DND-41 (cell line): ENCODE results near the gene CSRP2.

Experiments used
- ATAC-seq: fragments of 200-7000 bp; cut with Tn5 transposase; 3 replicates; pipeline ENCODE4 v1.9.1; 2021; ENCODE audit warnings: low read depth; ENCODE audit not compliant: insufficient read depth
- DNase-seq: peaks from one replicate; pipeline ENCODE4 v3.0.0-alpha.2; 2020
- H2AFZ ChIP-seq: 2 replicates; pipeline ENCODE4 v1.6.0; 2012; ENCODE audit warnings: low read depth, low read length
- H3K27ac ChIP-seq: 2 replicates; pipeline ENCODE4 v1.5.1; 2012; ENCODE audit warnings: low read length, inconsistent platforms
- H3K27me3 ChIP-seq: fragments of 200-600 bp; sonication (generic); 2 replicates; pipeline ENCODE4 v1.6.0; 2012; ENCODE audit warnings: low read length, mild to moderate bottlenecking, inconsistent platforms; ENCODE audit not compliant: insufficient read depth, poor library complexity
- H3K36me3 ChIP-seq: 2 replicates; pipeline ENCODE4 v1.5.1; 2012; ENCODE audit warnings: low read length, inconsistent platforms; ENCODE audit not compliant: insufficient read depth
- H3K4me1 ChIP-seq: 2 replicates; pipeline ENCODE4 v1.5.1; 2012; ENCODE audit warnings: mild to moderate bottlenecking, low read length; ENCODE audit not compliant: insufficient read depth
- H3K4me2 ChIP-seq: 2 replicates; pipeline ENCODE4 v1.6.0; 2012; ENCODE audit warnings: mild to moderate bottlenecking, moderate library complexity, low read length, inconsistent platforms; ENCODE audit not compliant: insufficient read depth
- H3K4me3 ChIP-seq, 2 experiments: fragments of 200-600 bp in 1 of 2; shearing (Covaris generic) in 1 of 2; 2 replicates each; pipeline ENCODE4 v1.5.1; 2012 to 2016; ENCODE audit warnings: inconsistent platforms in 2 of 2, low read length in 2 of 2, mild to moderate bottlenecking in 2 of 2, low read depth in 1 of 2, moderate library complexity in 1 of 2
- H3K79me2 ChIP-seq: 2 replicates; pipeline ENCODE4 v1.6.0; 2012; ENCODE audit warnings: low read length, inconsistent platforms; ENCODE audit not compliant: insufficient read depth
- H3K9ac ChIP-seq: 2 replicates; pipeline ENCODE4 v1.6.0; 2012; ENCODE audit warnings: low read depth, mild to moderate bottlenecking, inconsistent platforms, low read length, moderate library complexity
- H3K9me3 ChIP-seq: 2 replicates; pipeline ENCODE4 v1.5.1; 2012; ENCODE audit warnings: low read length, moderate library complexity, mild to moderate bottlenecking, inconsistent platforms; ENCODE audit not compliant: insufficient read depth, severe bottlenecking
- H4K20me1 ChIP-seq: 2 replicates; pipeline ENCODE4 v1.6.0; 2012; ENCODE audit warnings: low read length; ENCODE audit not compliant: insufficient read depth
- EZH2 ChIP-seq: IDR thresholded peaks from 3 replicates; pipeline ENCODE4 v1.6.1; 2012; ENCODE audit warnings: borderline replicate concordance, low read depth, mild to moderate bottlenecking, moderate library complexity, low read length, inconsistent platforms; ENCODE audit not compliant: severe bottlenecking
- TF ChIP-seq, protein P1 (sequence below): IDR thresholded peaks from 2 replicates; pipeline ENCODE4 v1.5.1; 2012; ENCODE audit warnings: borderline replicate concordance, low read length, moderate library complexity, mild to moderate bottlenecking; ENCODE audit not compliant: poor library complexity, severe bottlenecking; ENCODE audit errors: extremely low read depth

The CSRP2 gene

DNA sequence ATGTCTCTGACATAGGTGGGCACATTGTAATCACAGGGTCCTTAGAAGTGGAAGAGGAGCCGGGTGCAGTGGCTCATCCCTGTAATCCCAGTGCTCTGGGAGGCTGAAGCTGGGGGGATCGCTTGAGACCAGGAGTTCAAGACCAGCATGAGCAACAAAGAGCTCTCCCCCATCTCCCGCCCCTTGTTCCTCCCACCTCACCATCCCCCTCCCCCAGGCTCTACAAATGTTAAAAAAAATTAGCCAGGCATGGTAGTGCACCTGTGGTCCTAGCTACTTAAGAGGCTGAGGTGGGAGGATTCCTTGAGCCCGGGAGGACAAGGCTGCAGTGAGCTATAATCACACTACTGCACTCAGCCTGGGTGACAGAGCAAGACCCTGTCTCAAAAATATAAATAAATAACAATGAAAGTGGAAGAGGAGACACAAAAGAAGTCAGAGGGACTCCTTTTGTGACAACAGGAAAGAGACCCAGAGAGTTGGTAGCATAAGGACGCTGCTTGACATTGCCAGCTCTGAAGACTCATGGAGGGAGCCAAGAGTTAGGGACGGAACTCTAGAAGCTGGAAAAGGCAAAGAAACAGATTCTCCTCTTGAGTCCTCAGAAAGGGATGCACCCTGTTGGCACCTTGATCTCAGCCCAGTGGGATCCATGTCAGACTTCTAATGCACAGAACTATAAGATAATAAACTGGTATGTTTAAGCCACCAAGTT lies 29.6 kb upstream of the CSRP2 start:
- no peak overlapping the region for H3K4me3 ChIP-seq
- H3K27me3 ChIP-seq, result peaks cover 4% of the 10 kb centered on the region
- H3K9me3 ChIP-seq, result no peaks in the 10 kb centered on the region
- TF ChIP-seq EZH2, result no peak
- TF ChIP-seq, protein P1, sequence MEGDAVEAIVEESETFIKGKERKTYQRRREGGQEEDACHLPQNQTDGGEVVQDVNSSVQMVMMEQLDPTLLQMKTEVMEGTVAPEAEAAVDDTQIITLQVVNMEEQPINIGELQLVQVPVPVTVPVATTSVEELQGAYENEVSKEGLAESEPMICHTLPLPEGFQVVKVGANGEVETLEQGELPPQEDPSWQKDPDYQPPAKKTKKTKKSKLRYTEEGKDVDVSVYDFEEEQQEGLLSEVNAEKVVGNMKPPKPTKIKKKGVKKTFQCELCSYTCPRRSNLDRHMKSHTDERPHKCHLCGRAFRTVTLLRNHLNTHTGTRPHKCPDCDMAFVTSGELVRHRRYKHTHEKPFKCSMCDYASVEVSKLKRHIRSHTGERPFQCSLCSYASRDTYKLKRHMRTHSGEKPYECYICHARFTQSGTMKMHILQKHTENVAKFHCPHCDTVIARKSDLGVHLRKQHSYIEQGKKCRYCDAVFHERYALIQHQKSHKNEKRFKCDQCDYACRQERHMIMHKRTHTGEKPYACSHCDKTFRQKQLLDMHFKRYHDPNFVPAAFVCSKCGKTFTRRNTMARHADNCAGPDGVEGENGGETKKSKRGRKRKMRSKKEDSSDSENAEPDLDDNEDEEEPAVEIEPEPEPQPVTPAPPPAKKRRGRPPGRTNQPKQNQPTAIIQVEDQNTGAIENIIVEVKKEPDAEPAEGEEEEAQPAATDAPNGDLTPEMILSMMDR, result no peak
- no peak overlapping the region for H3K9ac ChIP-seq
- H3K4me1 ChIP-seq, result no peaks in the 10 kb centered on the region
- no peaks in the 10 kb centered on the region for H4K20me1 ChIP-seq
- no peak overlapping the region for H3K4me2 ChIP-seq
- DNase-seq (no peak), ATAC-seq (no peak)
- no peak overlapping the region for H2AFZ ChIP-seq
- H3K27ac ChIP-seq, result no peak overlapping the region
- H3K36me3 ChIP-seq, result no peaks in the 10 kb centered on the region
- H3K79me2 ChIP-seq, result no peaks in the 10 kb centered on the region

DNA sequence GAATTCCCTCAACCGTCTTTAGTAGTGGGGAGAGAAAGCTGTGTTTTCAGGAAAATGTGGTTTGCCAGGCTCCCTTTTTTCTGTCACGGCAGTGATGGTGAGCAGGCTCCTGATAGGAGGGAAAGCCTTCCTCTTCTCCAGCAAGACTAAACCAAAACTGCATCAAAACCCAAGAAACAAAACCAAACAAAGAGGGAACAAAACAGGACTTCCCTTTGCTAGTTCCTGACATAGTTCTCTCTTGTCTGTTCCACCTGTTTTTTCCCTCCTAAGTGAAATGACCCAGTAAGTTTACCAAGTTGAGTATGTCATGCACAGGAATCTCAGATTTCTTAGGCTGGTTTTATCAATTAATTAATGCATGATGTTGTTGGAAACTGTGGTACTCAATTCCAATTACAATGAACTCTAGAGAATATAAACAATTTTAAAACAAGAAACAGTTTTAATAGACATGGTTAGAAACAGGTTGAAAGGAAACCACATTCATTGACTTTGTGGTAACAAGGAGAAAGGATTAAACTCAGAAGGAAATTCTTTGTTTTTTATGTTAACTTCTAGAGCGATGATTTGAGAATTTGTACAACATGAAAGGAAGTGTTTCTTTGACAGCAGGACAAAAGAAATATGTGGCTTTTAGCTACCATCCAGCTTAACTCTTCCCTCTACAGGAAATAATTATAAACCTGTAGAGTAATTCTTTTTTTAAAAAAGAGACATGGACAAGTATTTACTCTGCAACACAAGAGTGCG lies 23.0 kb upstream of the CSRP2 start:
- Histone ChIP-seq H3K27me3 (no peaks in the 10 kb centered on the region), H3K79me2 (no peaks in the 10 kb centered on the region), H3K36me3 (no peaks in the 10 kb centered on the region), H2AFZ (no peak overlapping the region), H4K20me1 (no peaks in the 10 kb centered on the region), H3K4me2 (peak overlapping the region; percentile 37; the same call in 1 of the 2 replicates), H3K9ac (no peak overlapping the region), H3K27ac (no peak overlapping the region), H3K9me3 (no peaks in the 10 kb centered on the region), H3K4me3 (no peak overlapping the region), H3K4me1 (peaks cover 30% of the 10 kb centered on the region)
- DNase-seq, result no peak
- ATAC-seq, result peak; percentile 82
- TF ChIP-seq, protein P1, result no peak
- no peak for TF ChIP-seq EZH2

DNA sequence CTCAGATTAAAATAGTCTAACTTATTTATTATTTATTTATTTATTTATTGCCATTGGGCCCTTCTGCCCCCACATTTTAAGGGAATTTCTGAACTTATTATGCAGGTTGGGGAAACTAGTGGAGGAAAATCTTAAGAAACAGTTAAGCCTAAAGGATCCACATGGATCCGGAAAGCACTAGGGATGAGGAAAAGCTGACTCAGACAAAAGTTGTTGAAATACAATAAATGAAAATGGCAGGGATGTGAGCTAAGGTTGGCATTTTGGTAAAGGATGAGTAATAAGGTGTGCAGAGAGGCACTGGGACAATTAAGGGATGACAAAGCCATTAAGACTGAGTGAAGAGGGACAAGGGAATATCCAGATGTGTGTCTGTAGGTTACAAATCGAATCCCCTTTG lies 20.7 kb upstream of the CSRP2 start:
- H3K4me2 ChIP-seq, result no peak overlapping the region
- no peaks in the 10 kb centered on the region for H3K36me3 ChIP-seq
- no peak for DNase-seq

More for the DNA sequence above, 20.7 kb upstream of the CSRP2 start:
- Histone ChIP-seq H4K20me1 (no peaks in the 10 kb centered on the region), H3K27me3 (no peaks in the 10 kb centered on the region), H3K79me2 (no peaks in the 10 kb centered on the region), H3K4me3 (no peak overlapping the region), H3K27ac (no peak overlapping the region), H3K9me3 (no peaks in the 10 kb centered on the region), H3K4me1 (peaks cover 30% of the 10 kb centered on the region), H3K9ac (no peak overlapping the region), H2AFZ (no peak overlapping the region)
- ATAC-seq, result no peak
- TF ChIP-seq, protein P1, result no peak
- no peak for TF ChIP-seq EZH2
